ENCODE measurements around the gene F12. TPM values are rescaled to one million over a fixed set of nuclear protein-coding genes. Genes with fewer than 3 reads are reported as not detected.

Gene F12
- total RNA-seq = 1.9 TPM

GRCh38 chr5:177409043-177409801 is at the start of gene F12:
Gene F12 (minus strand): TSS chr5:177409564. CDS start chr5:177409527, 37 bp downstream.

GRCh38 chr5:177446200-177447065 is 37.1 kb upstream of the F12 start, which contains the start of gene PRR7:
Gene PRR7 (plus strand): TSS chr5:177446814. CDS start chr5:177455068, 8,254 bp downstream.

GRCh38 chr5:177426566-177427210 is 17.3 kb upstream of the F12 start, which contains the start of gene GRK6:
Gene GRK6 (plus strand): TSS chr5:177426676. CDS start chr5:177426846, 170 bp downstream.

GRCh38 chr5:177399997-177400868 is 9.1 kb downstream of the F12 start, which contains the start of gene PFN3:
Gene PFN3 (minus strand): TSS chr5:177400661. CDS start chr5:177400576, 85 bp downstream.

GRCh38 chr5:177384134-177384533 is 25.2 kb downstream of the F12 start, which contains the start of gene SLC34A1:
Gene SLC34A1 (plus strand): TSS chr5:177384434. CDS start chr5:177385742, 1,308 bp downstream.

GRCh38 chr5:177357459-177358351 is 51.7 kb downstream of the F12 start, which contains the start of gene RGS14:
Gene RGS14 (plus strand): TSS chr5:177357924. CDS start chr5:177358025, 101 bp downstream.

Other genes starting within 250 kb of the F12 start
- gene RAB24, start 105.8 kb downstream of the F12 start, total RNA-seq = 29.4 TPM
- 45.3 TPM for gene PRELID1, start 105.8 kb downstream of the F12 start, total RNA-seq
- gene MXD3, start 97.7 kb downstream of the F12 start, total RNA-seq = 14.5 TPM
- 150 TPM for gene LMAN2, start 57.9 kb downstream of the F12 start, total RNA-seq
- 5.1 TPM for gene RGS14, start 51.6 kb downstream of the F12 start, total RNA-seq
- gene SLC34A1, start 25.1 kb downstream of the F12 start, total RNA-seq = not detected
- gene PFN3, start 8.9 kb downstream of the F12 start, total RNA-seq = not detected
- 22.2 TPM for gene GRK6, start 17.1 kb upstream of the F12 start, total RNA-seq
- 4.8 TPM for gene PRR7, start 37.2 kb upstream of the F12 start, total RNA-seq
- 132 TPM for gene DBN1, start 64.1 kb upstream of the F12 start, total RNA-seq
- gene PDLIM7, start 88.0 kb upstream of the F12 start, total RNA-seq = 64.4 TPM
- 4.8 TPM for gene DOK3, start 100.3 kb upstream of the F12 start, total RNA-seq
- gene DDX41, start 107.4 kb upstream of the F12 start, total RNA-seq = 68.6 TPM
- 49.9 TPM for gene FAM193B, start 145.0 kb upstream of the F12 start, total RNA-seq
- 81.0 TPM for gene TMED9, start 182.6 kb upstream of the F12 start, total RNA-seq
- gene B4GALT7, start 190.6 kb upstream of the F12 start, total RNA-seq = 29.9 TPM